ENCODE results near the gene UNC50. TPM values are rescaled to one million over a fixed set of nuclear protein-coding genes. Genes with fewer than 3 reads are reported as not detected.
A peak's percentile ranks its signal among the peaks of the same experiment; 100 is the strongest.

Gene UNC50
- total and polyA plus RNA-seq, 2 donors from 2014 or later, result 53.2 to 58.0 TPM

DNA sequence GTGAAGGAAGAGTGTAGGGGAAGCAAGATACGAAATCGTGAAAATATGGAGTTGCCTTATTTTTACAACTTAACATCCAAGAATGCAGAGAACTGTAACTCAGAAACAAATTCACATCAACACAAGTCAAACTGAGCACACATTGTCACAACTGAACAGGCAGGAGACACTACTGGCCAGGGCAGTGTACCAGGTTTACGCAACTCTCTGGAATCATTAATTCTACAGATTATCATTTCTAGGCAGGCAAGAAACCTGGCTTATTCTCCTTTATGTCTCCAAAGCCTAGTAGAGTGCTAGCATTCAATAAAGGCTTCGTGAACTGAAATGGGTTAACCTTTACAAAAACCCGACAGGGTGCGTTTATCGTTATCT lies 661 bp upstream of the UNC50 start:
- FAIRE-seq (no peak), DNase-seq (no peak)
- no peaks in the 10 kb centered on the region for H3K9me3 ChIP-seq (ENCODE audit: control insufficient read depth in 2 of 3, insufficient read depth in 1 of 3, low read length in 3 of 3)
- peak overlapping the region; percentile 89 to 94 (median 91) for H3K4me3 ChIP-seq (ENCODE audit: low read length in 3 of 3)
- H3K36me3 ChIP-seq (ENCODE audit: control insufficient read depth in 2 of 3, insufficient read depth in 3 of 3, low read length in 3 of 3), result peaks cover 7 to 15% (median 11%) of the 10 kb centered on the region in 3 donors
- H3K9ac ChIP-seq (ENCODE audit: low read length in 3 of 3), result peak overlapping the region; percentile 77 to 87 (median 87)
- peak overlapping the region; percentile 96 for H3K27ac ChIP-seq (ENCODE audit: low read depth in 2 of 2, low read length in 2 of 2)
- no peaks in the 10 kb centered on the region for H3K27me3 ChIP-seq (ENCODE audit: control insufficient read depth, insufficient read depth, low read length)
- H3K4me1 ChIP-seq (ENCODE audit: control insufficient read depth in 2 of 3, insufficient read depth in 2 of 3, low read depth in 1 of 3, low read length in 3 of 3), result peaks cover 5 to 32% (median 28%) of the 10 kb centered on the region in 3 donors
- intact Hi-C loops (cut with DNase I), result no loop called here
- TF ChIP-seq, protein P1, sequence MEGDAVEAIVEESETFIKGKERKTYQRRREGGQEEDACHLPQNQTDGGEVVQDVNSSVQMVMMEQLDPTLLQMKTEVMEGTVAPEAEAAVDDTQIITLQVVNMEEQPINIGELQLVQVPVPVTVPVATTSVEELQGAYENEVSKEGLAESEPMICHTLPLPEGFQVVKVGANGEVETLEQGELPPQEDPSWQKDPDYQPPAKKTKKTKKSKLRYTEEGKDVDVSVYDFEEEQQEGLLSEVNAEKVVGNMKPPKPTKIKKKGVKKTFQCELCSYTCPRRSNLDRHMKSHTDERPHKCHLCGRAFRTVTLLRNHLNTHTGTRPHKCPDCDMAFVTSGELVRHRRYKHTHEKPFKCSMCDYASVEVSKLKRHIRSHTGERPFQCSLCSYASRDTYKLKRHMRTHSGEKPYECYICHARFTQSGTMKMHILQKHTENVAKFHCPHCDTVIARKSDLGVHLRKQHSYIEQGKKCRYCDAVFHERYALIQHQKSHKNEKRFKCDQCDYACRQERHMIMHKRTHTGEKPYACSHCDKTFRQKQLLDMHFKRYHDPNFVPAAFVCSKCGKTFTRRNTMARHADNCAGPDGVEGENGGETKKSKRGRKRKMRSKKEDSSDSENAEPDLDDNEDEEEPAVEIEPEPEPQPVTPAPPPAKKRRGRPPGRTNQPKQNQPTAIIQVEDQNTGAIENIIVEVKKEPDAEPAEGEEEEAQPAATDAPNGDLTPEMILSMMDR (IDR thresholded peaks at IDR 0.05; ENCODE audit: borderline replicate concordance, extremely low read depth, insufficient read depth), result no peak

DNA sequence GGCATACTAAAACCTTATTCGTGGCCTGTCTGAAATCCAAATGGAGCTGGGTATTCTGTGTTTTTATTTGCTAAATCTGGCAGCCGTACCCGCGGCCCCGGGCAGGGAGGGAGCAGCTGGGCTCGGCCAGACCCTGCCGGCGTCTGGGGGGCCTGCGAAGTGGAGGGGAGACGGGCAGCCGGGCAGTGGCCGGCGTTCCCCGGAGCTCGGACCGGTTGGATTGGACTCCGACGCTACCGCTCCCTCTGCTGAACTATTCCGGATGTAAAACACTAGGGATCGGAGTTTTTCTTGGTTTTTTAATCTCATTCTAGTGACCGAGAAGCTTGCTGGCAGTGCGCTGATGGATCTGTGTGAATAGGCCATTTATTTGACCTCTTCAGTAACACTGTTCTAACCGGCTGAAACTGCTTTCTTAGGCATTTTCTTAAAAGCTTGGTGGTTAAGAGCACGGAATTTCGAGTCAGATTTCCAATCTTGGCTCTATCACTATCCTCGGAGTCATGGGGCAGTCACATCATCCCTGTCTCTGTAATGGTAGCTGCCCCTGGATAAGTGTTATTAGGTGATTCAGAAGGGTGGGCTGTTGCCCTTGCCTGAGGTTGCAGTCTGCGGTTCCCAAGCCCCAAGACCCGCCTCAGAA lies 694 bp downstream of the UNC50 start:
- Histone ChIP-seq H3K27ac (ENCODE audit: low read depth in 2 of 2, low read length in 2 of 2) (peak overlapping the region; percentile 96), H3K4me1 (ENCODE audit: control insufficient read depth in 2 of 3, insufficient read depth in 2 of 3, low read depth in 1 of 3, low read length in 3 of 3) (peaks cover 5 to 32% (median 28%) of the 10 kb centered on the region in 3 donors), H3K9me3 (ENCODE audit: control insufficient read depth in 2 of 3, insufficient read depth in 1 of 3, low read length in 3 of 3) (no peaks in the 10 kb centered on the region), H3K36me3 (ENCODE audit: control insufficient read depth in 2 of 3, insufficient read depth in 3 of 3, low read length in 3 of 3) (peaks cover 7 to 21% (median 19%) of the 10 kb centered on the region in 3 donors), H3K4me3 (ENCODE audit: low read length in 3 of 3) (peak overlapping the region; percentile 89 to 94 (median 91)), H3K27me3 (ENCODE audit: control insufficient read depth, insufficient read depth, low read length) (no peaks in the 10 kb centered on the region), H3K9ac (ENCODE audit: low read length in 3 of 3) (peak overlapping the region; percentile 82 to 95 (median 87))
- TF ChIP-seq, protein P1 (IDR thresholded peaks at IDR 0.05; ENCODE audit: borderline replicate concordance, extremely low read depth, insufficient read depth), result no peak
- intact Hi-C loops (cut with DNase I), result no loop called here
- DNase-seq (peak; percentile 26 to 69 (median 59)), FAIRE-seq (no peak)

DNA sequence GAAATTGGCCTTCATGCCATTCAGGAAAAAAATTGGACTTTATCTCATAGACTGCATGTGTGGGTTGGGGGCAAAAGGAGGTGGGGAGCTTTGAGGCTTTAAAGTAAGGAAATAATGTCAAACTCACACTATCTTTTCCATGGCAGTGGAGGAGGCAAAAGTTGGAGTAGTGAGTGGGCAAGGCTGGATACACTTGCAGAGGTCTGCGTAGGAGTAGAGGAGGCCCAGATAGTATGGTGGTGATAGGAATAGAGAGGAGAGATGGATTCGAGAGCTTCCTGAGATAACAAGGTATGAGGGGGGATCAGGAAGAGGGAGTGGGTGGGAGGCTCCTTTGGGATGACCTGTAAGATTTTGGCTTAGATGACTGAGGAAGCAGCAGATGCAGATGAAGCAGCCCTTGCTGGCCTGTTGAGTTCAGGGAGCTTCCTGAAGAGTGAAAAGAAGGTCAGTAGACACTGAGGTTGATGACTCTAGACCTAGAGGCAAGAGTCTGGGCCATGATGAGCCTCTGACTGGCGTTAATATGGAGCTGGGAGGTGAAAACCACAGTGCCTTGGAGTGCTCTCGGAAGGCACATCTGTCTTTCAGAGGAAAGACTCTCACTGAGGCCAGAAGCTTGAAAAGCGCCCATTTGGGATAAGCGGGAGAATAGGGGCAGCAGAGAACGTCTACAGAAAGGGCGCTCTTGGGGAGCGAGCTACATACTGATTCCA lies 5.8 kb downstream of the UNC50 start:
- no peaks in the 10 kb centered on the region for H3K9me3 ChIP-seq (ENCODE audit: control insufficient read depth in 2 of 3, insufficient read depth in 1 of 3, low read length in 3 of 3)
- intact Hi-C loops (cut with DNase I), result no loop called here
- DNase-seq (no peak), FAIRE-seq (no peak)
- H3K27me3 ChIP-seq (ENCODE audit: control insufficient read depth, insufficient read depth, low read length), result no peaks in the 10 kb centered on the region
- peaks cover 0 to 18% (median 13%) of the 10 kb centered on the region in 3 donors for H3K4me1 ChIP-seq (ENCODE audit: control insufficient read depth in 2 of 3, insufficient read depth in 2 of 3, low read depth in 1 of 3, low read length in 3 of 3)
- peaks cover 12 to 46% (median 43%) of the 10 kb centered on the region in 3 donors for H3K36me3 ChIP-seq (ENCODE audit: control insufficient read depth in 2 of 3, insufficient read depth in 3 of 3, low read length in 3 of 3)
- no peak overlapping the region for H3K27ac ChIP-seq (ENCODE audit: low read depth in 2 of 2, low read length in 2 of 2)
- no peak overlapping the region for H3K9ac ChIP-seq (ENCODE audit: low read length in 3 of 3)
- H3K4me3 ChIP-seq (ENCODE audit: low read length in 3 of 3), result no peak overlapping the region
- TF ChIP-seq, protein P1 (IDR thresholded peaks at IDR 0.05; ENCODE audit: borderline replicate concordance, extremely low read depth, insufficient read depth), result no peak

Measured in kidney (tissue), 14 donors.